Measurements from ENCODE around the gene DLL1.

Gene DLL1

DNA sequence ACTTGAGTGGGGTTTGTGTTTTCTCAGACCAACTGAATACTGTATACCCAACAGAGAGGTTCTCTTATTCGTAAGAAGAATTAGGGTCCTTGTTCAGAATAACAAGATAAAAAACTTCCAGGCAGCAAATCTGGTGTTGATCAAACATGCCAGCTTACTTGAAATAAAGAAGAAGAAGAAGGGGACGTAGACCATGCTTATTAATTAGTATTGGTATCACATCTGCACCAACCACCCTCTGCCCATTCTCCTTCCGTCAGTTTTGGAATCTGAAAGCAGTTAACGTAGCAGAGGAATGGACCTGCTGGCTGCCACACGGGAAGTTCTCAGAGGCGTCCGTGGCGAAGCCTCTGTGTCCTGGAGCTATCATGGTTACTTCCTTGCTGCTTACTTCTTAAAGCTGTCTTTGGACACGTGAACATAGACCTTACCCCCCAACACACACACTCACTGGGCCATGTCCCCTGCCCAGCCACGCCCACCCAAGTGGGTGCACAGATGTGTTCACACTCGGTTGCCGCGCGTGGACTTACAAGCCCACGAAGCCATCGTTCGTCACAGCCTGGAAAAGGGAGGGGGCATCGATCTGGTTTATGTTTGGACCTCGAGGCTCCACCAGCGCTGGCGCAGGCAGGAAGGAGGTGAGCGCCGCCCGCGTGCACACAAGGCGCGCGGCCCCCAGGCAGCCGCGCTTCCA lies 4.1 kb upstream of the DLL1 start:
- DNase-seq (ENCODE audit: low spot score), result no peak

DNA sequence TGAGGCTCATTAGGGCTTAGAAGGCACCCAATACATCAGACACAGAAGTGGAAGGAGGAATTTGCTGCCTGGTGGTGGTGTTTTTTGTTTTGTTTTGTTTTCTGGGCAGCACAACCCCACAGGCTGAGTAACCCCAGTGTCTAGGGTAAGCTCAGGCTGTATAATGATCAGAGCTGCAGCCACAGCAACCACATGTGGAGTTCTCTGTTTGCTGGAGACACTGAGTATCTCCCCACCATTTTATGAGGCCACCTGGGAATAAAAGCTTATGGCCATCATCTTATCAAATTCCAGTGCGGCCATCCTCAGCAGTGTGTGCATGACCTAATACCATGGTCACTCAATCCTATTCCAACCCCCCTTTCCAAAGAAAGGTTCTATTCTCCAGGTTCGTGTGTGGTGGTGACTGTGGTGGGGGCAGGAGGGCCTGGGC lies 3.4 kb upstream of the DLL1 start:
- DNase-seq (ENCODE audit: low spot score), result no peak

DNA sequence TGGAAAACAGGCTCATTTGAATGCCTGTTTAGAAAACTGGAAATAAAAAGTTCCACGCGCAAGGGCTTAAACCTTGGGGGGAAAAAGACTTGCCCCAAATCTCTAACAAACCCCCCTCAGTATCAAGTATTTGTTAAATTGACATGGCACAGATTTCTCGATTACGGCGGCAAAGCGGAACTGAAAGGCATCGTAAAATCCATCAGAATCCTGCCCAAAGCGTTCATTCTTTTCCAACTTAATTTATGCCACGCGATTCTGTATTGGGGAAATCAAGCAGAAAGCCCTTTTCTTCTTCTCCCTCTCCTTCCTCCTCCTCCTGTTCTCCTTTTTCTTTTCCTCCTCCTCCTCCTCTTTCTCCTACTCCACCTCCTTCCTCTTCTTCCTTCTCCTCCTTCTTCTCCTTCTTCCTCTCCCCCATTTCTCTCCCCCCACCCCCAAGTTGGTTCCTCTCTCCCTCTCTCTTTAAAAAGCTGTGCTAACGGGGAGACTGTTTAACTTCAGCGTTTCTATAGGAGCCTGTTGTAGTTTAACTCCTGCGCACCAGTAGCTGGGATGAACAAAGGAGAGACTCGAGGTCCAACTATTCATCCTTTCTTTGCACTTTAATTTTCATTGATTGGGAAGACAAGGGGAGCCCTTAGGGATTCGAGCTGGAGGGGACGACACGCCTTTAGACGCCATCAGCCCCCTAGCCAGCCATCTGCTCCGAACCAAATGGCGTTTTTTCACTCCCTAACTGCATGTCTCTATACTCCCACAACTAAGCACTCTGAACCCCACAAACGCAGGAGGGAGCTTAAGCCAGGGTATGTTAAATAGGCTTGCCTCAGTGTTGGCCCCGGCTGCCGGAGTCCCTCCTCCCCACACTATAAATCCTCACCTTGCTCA lies 2.7 kb upstream of the DLL1 start:
- no peak for DNase-seq (ENCODE audit: low spot score)

DNA sequence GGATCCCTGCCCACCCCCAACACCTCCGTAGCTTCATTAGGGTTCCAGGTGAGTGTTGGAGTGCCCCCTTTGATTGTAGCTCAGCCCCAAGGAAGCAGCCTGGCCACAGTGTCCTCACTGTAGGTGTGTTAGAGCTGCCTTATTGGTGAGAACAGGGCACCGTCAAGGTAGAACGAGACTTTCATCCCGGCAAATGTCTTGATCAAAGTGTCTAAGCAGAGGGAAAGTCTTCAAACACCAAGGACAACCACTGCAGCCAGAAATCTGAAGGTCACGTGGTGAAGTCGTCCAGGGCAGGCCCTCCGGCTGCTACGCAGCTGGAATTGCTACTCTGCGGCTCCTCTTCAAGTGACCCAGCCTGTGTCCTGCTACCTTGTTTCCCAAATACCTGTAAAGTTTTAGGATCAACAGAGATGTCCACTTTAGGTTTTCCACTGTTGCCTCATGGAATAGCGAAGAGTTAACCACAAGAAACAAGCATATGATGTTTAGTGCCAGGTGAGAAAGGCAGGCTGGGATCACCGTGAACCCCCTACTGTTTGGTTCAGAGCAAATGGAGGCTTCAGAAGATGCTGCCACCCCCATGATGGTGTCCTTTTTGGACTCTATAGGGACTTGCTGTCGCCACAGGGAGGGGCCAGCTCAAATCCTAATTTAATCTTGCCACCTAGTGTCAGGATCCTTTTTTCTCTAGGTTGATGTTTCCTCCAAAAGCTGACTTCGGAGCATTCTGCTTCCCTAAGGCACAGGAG lies 1.7 kb upstream of the DLL1 start:
- DNase-seq (ENCODE audit: low spot score), result no peak

DNA sequence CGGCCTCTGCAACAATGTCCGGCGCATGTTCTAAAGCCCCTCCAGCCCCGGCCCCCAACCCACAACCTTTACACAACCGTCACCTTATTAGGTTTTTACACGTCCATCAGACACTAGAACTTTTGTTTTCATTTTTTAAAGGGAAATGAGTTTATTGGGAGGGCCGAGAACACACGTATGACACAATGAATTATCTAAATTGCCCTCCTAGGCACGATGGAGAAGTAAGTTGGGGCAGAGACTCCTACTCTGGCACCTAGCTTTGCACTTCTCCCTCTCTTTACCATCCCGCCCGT lies 1.2 kb upstream of the DLL1 start:
- DNase-seq (ENCODE audit: low spot score), result no peak

DNA sequence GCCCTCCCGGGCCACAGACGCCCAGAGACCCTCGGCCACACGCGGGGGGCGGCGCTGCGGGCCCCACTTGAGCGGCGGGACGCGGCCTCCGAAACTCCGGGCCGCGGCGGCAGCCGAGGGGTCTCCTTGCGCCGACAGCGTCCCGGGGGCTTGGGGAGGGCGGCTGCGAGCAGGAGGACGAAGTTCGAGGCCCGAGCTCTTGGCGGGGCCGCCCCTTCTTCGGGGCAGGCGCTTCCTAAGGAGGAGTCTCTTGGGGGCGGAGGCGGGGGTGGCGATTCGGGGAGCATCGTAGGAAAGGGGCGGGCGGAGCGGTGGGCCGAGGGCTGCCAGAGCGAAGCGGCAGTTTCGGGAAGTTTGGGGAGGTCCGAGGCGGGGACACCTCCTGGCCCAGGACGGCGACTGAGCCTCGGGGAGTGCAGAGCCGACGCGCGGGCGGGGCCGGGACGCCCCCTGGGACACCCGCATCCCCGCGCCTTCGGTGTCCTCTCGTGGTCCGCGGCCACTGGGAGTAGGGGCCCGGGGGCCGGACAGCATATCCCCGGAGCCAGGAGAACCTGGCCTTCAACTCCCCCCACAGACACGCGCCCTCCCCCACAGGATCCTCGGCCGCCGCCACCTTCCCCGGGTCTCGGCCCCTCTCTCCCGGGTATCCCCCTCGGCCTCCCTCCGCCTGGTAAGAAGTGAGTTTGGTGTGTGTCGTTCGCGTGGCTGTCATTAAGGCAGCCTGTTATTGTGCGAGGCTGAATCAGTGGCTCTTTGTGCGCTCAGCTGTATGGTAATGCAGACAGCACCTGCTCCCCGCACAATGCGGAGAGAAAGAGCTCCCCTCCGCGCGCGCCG lies 613 bp upstream of the DLL1 start:
- peak; percentile 74 for DNase-seq (ENCODE audit: low spot score)

DNA sequence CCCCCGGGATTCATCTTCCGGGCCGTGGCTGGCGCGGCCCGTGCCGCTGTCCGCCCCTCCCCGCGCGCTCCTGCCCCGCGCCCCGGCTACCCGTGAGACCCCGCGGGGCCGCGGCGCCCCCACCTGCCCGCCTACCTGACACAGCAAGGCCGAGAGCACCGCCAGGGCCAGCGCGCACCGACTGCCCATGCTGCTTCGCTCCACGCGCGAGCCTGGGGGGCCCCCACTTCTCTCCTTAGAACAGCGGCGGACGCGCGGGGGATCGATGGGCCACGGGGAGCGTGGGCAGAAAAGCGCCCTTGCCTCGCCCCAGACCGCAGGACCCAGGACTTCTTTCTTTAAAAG lies 955 bp downstream of the DLL1 start:
- no peak for DNase-seq (ENCODE audit: low spot score)

DNA sequence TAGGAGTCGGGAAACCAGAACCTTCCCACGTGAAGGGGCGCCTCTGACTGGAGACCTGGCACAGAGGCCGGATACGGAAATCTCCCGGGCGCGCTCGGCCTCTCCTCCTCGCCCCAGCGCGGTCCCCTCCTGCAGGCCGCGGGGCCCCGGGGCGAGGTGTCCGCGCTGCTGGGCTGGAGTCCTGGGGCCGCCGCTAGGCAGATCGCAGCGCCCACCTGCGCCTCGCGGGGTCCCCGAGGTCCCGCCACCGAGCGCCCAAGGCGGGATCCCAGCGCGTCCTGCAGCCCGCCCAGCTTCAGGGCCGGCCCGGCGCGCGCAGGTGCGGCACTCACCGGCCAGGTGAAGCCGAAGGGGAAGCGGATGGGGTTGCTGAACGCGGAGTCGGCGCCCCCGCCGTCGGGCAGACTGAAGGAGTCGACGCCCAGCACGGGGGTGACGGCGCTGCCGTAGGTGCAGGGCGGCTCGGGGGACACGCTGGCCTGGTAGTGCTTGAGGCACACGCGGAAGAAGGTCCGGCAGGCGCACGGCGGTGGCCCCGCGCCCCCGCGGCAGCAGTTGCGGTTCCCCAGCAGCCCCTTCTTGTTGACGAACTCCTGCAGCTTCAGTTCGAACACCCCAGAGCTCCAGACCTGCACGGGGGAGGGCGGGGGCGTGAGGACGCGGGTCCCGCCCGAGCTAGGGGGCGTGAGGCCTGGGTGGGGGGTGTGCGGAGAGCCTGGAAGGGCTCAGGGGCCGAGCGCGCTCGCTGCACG lies 1.5 kb downstream of the DLL1 start:
- no peak for DNase-seq (ENCODE audit: low spot score)

DNA sequence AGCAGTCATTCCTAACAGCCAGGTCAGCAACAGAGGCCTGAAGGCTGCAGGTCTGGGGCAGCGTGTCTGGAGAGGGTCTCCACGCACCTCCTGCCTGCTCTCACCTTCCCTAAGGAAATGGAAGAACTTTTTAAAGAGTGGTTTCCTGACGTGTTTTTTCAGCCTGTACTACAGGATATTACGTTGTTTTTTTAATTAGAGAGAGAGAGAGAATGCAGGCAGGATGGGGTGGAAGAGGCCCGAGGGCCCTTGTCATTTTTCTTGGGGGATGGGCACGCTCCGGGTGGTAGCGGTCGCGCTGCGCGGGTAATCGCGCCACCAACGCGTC lies 2.1 kb downstream of the DLL1 start:
- no peak for DNase-seq (ENCODE audit: low spot score)

DNA sequence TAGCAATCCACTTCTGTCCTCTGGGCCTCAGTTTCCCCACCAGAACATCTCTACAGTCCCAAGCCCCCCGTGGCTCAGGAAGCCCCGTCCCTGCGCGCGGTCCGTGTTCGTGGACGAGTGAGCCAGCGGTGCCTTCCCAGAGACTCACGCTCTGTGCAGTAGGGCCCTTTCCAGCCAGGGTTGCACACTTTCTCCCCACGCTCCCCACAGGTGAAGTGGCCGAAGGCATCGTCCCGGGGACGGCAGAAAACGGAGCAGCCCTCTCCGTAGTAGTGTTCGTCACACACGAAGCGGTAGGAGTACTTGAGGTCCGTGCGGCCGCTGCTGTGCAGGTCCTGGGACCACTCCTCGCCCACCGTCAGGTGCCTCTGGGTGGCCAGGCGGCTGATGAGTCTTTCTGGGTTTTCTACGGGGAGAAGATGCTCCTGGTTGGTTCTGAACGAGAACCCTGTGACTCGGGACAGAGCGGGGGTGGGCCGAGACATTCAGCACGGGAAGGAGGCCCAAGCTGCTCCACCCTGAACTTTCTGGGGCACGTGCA lies 2.7 kb downstream of the DLL1 start:
- DNase-seq (ENCODE audit: low spot score), result no peak

DNA sequence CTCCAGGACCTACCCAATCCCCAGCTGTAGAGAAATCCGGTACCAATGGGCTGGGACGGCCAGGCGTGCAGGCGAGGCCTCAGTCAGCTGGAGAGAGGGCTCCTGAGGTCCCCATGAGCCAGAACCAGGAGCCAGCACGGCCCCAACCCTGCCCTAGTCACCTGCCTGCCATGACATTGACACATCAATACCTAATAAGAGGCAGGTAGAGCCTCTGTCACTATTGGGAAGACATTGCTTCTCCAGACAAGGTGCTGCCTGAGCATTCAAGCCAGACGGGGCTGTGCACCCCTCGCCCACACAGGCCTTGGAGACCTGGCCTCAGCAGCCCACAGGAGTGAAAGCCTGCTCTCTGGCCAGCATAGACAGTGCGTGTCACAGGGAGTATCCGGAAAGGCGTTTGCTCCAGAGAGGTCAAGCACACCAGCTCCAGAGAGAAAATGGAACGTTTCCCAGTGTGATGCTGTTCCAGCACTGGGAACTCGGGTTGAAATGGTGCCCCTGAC lies 3.5 kb downstream of the DLL1 start:
- no peak for DNase-seq (ENCODE audit: low spot score)

DNA sequence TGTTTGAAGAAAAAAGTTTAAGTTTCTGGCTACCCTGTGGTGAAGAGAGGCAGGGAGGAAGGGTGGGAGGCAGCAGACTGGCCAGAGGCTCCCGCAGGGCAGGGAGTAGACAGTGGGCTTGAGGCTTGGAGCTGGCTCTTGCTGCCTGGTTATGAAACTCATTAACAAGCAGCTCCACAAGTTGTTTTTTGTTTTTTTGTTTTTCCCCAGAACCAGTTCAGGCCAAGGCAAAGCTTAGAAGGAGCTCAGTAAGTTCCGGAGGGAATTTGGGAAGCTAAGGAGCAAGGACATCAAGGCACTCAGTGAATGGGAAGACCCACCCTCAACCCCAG lies 4.0 kb downstream of the DLL1 start:
- DNase-seq (ENCODE audit: low spot score), result no peak

DNA sequence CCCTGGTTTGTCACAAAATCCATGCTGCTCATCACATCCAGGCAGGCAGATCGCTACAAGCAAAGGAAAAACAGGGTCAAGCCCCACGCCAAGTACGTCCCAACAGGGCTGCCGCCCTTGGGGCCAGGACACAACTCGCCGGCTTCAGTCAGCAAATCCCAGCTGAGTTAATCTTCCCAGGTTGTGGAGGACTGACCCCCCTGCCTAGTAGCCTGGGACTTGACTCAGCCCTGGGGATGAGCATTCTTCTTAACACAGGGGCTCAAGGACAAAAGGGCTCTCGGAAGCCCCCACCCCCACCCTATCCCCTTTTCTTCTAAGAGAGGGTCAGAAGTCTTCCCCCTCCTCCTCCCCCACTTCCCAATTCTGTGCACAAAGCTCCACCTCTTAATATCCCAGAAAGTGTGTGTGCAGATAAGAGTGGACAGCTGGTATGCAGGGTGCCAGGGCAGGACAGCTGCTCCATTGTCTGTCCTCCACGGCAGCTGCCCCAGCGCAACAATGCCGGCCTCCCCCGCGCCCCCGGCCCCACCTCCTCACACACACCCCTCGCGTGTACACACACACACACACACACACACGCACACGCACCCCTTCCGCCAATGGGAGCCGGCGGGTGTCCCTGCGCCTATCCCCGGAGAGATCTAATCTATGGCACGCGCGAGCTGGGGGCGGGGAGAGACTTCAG lies 4.5 kb downstream of the DLL1 start:
- peak; percentile 81 for DNase-seq (ENCODE audit: low spot score)

DNA sequence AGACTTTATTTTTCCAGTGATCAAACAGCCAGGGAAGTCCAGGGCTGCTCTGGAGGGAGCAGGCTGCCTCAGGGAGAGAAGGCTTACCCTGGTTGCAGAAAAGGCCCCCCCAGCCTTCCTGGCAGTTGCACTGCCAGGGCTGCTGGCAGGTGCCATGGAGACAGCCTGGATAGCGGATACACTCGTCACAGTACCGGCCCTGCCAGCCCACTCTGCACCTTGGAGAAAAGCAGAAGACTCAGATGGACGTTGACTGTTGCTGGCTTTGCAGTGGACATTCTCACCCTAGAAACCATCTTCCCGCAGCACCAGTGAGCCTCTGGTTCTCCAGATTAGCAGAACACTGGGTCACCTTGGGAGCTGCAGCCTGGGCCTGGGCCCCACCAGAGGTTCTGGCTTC lies 5.4 kb downstream of the DLL1 start:
- no peak for DNase-seq (ENCODE audit: low spot score)

DNA sequence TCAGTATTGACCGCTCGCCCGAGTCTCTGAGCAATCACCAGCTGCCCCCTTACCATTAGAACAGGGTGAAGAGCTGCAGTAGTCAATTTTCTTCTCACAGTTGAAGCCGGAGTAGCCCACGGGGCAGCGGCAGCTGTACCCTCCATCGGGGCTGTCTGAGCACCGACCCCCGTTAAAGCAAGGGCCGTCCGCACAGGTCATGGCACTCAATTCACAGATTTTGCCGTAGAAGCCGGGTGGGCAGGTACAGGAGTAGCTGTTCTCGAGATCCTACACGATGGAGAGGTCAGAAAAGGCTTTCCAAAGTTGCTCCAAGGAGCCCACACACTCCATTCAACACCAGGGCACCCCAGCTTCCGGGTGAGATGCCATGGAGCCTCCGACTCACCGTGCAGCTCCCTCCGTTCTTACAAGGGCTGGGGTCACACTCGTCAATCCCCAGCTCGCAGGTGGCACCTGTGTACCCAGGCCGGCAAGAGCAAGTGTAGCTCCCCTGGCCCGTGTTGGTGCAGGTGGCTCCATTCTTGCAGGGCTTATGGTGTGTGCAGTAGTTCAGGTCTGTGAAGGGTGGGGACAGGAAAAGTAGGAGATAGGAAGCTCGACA lies 5.9 kb downstream of the DLL1 start:
- peak; percentile 37 for DNase-seq (ENCODE audit: low spot score)

DNA sequence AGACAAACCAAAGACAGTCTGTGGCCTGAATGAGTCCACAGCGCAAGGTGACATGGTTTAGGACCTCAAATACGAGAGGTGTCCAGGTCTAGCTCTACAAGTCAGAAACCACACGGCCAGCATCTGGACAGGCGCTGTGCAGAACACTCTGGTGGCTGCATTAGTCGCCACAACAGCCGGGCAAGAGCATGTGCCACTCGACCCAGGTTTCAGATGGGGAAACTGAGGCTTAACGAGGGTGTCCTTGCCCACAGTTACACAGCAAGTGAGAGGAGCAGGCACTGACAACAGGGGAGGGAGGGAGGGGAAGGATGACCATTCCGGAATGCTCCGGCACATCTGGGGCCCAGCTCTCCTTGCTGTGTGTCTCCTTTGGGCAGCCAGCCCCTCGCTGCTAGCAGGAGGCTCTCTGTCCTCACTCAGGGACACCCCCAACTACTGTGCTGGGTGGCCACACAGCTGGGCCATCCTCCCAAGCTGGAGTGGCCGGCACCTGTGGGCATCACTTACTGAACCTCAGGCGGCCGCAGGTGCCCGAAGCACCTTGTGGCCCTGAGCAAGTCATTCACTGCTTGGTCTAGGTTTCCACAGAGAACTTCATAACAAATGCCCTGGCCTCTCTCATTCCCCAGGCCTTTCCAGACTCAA lies 6.6 kb downstream of the DLL1 start:
- DNase-seq (ENCODE audit: low spot score), result no peak

DNA sequence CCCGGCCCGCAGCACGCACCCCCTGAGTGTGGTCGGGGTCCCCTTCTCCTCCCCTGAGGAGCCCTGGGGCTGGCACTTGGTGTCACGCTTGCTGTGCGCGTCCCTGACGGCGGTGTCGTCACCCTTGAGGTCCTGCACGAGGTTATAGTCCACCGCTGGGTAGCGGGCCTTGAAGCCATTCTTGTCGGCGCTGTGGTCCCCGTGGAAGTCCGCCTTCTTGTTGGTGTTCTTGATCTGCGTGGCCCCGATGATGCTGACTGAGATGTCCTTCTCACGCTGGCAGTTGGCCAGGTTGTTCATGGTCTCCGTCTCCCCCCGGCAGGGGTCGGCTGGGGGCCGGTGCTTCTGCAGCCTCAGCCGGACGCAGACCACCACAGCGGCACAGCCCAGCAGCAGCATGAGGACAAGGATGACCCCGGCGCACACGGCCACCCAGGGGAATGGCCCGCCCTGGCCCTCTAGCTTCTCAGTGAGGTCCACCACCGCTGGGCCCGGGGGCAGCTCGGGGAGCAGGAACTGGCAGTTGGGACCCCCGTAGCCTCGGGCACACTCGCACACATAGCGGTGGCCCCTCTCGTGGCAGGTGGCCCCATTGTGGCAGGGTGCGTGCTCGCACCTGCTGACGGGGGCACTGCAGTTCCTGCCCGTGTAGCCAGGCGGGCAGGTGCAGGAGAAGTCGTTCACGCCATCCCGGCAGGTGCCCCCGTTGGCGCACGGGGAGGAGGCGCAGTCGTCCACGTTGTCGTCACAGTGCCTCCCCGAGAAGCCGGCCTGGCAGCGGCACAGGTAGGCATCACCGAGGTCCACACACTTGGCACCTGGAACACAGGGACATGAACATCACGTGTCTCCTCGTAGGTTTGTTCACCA lies 7.4 kb downstream of the DLL1 start:
- DNase-seq (ENCODE audit: low spot score), result no peak

DNA sequence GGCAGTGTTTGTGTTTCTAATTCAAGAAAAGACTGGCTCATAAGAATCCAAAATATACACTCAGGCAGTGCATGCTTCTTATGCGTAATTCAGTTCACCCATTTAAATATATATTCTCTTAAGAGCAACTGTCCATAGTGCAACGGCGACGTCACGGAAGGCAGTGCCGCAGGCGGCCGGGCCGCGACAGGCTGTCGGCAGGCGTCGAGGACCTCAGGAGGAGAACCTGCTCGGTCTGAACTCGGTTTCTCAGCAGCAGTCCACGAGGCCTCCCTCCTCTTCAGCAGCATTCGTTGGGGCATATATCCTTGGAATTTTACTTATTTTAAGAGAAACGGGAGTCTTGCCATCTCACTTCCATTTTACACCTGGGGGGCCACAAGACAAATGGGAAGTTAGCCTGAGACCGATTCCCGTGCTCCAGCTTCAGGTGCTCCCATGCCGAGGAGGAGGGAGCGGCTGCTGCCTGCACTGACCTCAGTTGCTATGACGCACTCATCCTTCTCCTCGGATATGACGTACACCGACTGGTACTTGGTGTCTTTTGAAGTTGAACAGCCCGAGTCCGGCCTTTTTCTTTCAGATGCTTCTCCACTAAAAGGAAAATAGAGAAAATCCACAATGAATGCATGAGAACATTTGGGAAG lies 8.2 kb downstream of the DLL1 start:
- DNase-seq (ENCODE audit: low spot score), result no peak
